ENCODE results near the gene KDM4C. TPM values are rescaled to one million over a fixed set of nuclear protein-coding genes. Genes with fewer than 3 reads are reported as not detected.

Gene KDM4C
- total RNA-seq, 1 experiment from 2014 or later = 16.2 TPM

DNA sequence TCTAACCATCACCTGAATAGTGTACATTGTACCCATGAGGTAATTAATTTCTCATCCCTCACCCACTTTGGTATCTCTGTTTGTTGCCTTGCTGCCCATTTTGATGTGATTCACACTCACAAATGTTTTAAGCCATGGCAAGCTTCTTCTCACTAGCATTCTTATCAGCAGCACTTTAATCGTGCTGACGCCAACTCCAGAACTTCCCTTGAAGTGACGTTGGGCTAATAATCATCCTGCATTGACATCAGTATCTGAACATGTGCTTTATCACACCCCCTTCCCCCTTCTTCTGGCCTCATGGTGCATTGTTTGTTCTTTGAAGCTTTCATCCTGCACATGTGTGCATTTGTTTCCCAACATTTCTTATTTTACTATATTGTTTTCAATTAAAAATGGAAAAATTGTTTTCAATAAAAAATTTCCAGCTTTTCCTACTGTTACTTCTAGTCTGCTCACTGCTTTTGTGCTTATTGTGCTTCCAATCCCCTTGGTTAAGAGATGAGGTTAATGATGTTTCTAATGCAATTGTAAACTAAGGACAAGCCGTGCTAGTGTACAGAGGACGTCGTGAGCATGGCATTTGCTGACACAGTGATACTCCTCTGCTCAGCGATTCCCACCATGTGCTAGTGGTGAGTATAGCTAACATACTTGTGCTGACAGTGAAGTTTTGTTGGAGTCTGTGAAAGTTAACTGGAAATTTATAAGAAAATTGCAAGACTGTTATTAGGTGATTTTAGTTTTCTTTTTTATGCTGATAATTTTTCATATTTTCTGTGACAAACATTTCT lies 238.5 kb downstream of the KDM4C start:
- no peak overlapping the region for H3K27ac Mint-ChIP-seq (ENCODE audit: unreplicated experiment)
- H3K27me3 Mint-ChIP-seq (ENCODE audit: unreplicated experiment) = no peaks in the 10 kb centered on the region
- DNase-seq = no peak
- intact Hi-C loops (cut with micrococcal nuclease; ENCODE audit: unreplicated experiment) = no loop called here
- TF ChIP-seq, protein P1, sequence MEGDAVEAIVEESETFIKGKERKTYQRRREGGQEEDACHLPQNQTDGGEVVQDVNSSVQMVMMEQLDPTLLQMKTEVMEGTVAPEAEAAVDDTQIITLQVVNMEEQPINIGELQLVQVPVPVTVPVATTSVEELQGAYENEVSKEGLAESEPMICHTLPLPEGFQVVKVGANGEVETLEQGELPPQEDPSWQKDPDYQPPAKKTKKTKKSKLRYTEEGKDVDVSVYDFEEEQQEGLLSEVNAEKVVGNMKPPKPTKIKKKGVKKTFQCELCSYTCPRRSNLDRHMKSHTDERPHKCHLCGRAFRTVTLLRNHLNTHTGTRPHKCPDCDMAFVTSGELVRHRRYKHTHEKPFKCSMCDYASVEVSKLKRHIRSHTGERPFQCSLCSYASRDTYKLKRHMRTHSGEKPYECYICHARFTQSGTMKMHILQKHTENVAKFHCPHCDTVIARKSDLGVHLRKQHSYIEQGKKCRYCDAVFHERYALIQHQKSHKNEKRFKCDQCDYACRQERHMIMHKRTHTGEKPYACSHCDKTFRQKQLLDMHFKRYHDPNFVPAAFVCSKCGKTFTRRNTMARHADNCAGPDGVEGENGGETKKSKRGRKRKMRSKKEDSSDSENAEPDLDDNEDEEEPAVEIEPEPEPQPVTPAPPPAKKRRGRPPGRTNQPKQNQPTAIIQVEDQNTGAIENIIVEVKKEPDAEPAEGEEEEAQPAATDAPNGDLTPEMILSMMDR (IDR thresholded peaks at IDR 0.05; ENCODE audit: unreplicated experiment) = no peak
- no peaks in the 10 kb centered on the region for H3K9me3 Mint-ChIP-seq (ENCODE audit: low read depth, unreplicated experiment)
- H3K36me3 Mint-ChIP-seq (ENCODE audit: insufficient read depth, unreplicated experiment) = no peaks in the 10 kb centered on the region
- no peaks in the 10 kb centered on the region for H3K4me1 Mint-ChIP-seq (ENCODE audit: low read depth, unreplicated experiment)
- no TSS peak for BruUV-seq (replicated peaks)
- CTCF ChIA-PET = no interaction called here
- H3K4me3 Mint-ChIP-seq (ENCODE audit: low read depth, unreplicated experiment) = no peak overlapping the region

DNA sequence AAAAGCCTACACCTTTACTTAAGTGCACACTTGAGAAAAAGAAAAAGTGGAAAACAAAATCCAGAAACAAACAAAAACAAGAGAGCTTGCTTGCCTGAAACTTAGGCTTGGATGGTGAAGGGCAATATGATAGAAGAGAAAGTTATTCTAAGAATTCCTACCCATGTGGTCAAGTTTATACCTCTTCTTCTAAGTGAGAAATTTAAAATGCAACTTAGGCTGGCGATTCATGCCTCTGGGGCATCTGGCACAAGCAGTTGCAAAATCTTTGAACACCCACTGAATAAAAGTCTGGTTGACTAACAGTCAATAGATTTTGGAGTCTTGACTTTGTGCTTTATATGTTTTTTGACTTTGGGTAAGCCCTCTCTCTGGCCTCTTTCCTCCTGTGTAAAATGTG lies 239.6 kb downstream of the KDM4C start:
- BruUV-seq (replicated peaks) = no TSS peak
- intact Hi-C loops (cut with micrococcal nuclease; ENCODE audit: unreplicated experiment) = no loop called here
- CTCF ChIA-PET = no interaction called here
- no peaks in the 10 kb centered on the region for H3K9me3 Mint-ChIP-seq (ENCODE audit: low read depth, unreplicated experiment)
- no peak overlapping the region for H3K4me3 Mint-ChIP-seq (ENCODE audit: low read depth, unreplicated experiment)
- no peaks in the 10 kb centered on the region for H3K4me1 Mint-ChIP-seq (ENCODE audit: low read depth, unreplicated experiment)
- no peak overlapping the region for H3K27ac Mint-ChIP-seq (ENCODE audit: unreplicated experiment)
- TF ChIP-seq, protein P1 (IDR thresholded peaks at IDR 0.05; ENCODE audit: unreplicated experiment) = no peak
- DNase-seq = no peak
- H3K27me3 Mint-ChIP-seq (ENCODE audit: unreplicated experiment) = no peaks in the 10 kb centered on the region
- no peaks in the 10 kb centered on the region for H3K36me3 Mint-ChIP-seq (ENCODE audit: insufficient read depth, unreplicated experiment)

DNA sequence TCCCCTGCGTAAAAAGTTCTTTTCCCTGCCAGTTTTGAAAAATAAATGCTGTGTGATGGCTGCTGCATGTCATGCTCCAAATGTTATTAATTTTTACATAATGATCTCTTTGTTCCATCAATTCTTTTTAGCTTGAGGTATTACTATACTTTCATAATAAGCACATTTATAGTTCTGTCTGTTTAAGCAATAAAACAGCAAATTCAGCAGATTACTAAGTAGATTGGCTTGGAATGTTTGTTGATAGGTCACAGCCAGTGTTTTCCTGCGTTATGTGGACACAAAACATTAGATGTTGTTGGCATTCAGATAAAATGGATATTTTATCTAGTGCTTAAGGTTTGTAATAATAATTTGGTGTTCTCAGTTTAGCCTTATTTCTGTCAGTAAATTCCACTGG lies 242.0 kb downstream of the KDM4C start:
- Mint-ChIP-seq H3K27me3 (ENCODE audit: unreplicated experiment) (no peaks in the 10 kb centered on the region), H3K9me3 (ENCODE audit: low read depth, unreplicated experiment) (no peaks in the 10 kb centered on the region), H3K27ac (ENCODE audit: unreplicated experiment) (no peak overlapping the region), H3K36me3 (ENCODE audit: insufficient read depth, unreplicated experiment) (no peaks in the 10 kb centered on the region), H3K4me1 (ENCODE audit: low read depth, unreplicated experiment) (no peaks in the 10 kb centered on the region), H3K4me3 (ENCODE audit: low read depth, unreplicated experiment) (no peak overlapping the region)
- CTCF ChIA-PET = no interaction called here
- TF ChIP-seq, protein P1 (IDR thresholded peaks at IDR 0.05; ENCODE audit: unreplicated experiment) = no peak
- no peak for DNase-seq
- BruUV-seq (replicated peaks) = no TSS peak
- intact Hi-C loops (cut with micrococcal nuclease; ENCODE audit: unreplicated experiment) = no loop called here

DNA sequence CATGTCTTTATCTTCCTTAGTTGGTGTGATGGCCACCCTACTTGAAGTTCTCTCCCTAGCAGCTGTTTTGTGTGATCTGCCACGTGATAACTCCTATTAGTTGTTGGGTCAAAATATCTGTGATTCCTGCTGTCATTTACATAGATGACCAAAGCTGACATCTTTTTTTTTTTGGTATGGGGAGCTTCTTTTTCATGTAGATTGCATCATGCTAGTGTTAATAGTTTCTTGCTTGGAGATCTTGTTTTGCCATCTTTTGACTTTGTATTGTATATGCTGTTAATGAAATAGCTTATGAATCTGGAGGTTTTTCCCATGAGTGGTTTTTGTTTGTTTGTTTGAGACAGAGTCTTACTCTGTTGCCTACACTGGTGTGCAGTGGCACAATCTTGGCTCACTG lies 243.8 kb downstream of the KDM4C start:
- no peak overlapping the region for H3K4me3 Mint-ChIP-seq (ENCODE audit: low read depth, unreplicated experiment)
- intact Hi-C loops (cut with micrococcal nuclease; ENCODE audit: unreplicated experiment) = no loop called here
- H3K4me1 Mint-ChIP-seq (ENCODE audit: low read depth, unreplicated experiment) = no peaks in the 10 kb centered on the region
- no peaks in the 10 kb centered on the region for H3K27me3 Mint-ChIP-seq (ENCODE audit: unreplicated experiment)
- BruUV-seq (replicated peaks) = no TSS peak
- no peaks in the 10 kb centered on the region for H3K9me3 Mint-ChIP-seq (ENCODE audit: low read depth, unreplicated experiment)
- H3K36me3 Mint-ChIP-seq (ENCODE audit: insufficient read depth, unreplicated experiment) = no peaks in the 10 kb centered on the region
- TF ChIP-seq, protein P1 (IDR thresholded peaks at IDR 0.05; ENCODE audit: unreplicated experiment) = no peak
- no peak overlapping the region for H3K27ac Mint-ChIP-seq (ENCODE audit: unreplicated experiment)
- no peak for DNase-seq
- CTCF ChIA-PET = no interaction called here
